Omental fat pad (tissue), 4 donors: ENCODE results near the gene KCTD17. TPM values are rescaled to one million over a fixed set of nuclear protein-coding genes. Genes with fewer than 3 reads are reported as not detected.

Experiments
- ATAC-seq: fragments of 150-250 bp; one replicate; pipeline ENCODE4 v1.9.1; 2016; ENCODE audit warnings: mild to moderate bottlenecking, moderate library complexity; ENCODE audit not compliant: low FRiP score
- DNase-seq: peaks from one replicate; pipeline ENCODE4 v3.0.0-alpha.2; 2019; ENCODE audit warnings: low spot score
- total RNA-seq, 4 donors: library from RNA; depleted of rRNA; stranded (reverse); fragments of >200 nt; gene quantifications; one replicate each; pipeline ENCODE4 v1.1.0, GENCODE V29; 2016
- TF ChIP-seq, protein P1 (sequence below), 3 donors: fragments of 450-650 bp; IDR thresholded peaks; one replicate each; pipeline ENCODE4 v1.5.1; 2016 to 2017; ENCODE audit warnings: antibody characterized with exemption in 3 of 3, mild to moderate bottlenecking in 3 of 3, moderate library complexity in 2 of 3

The KCTD17 gene
- total RNA-seq, 4 donors from 2014 or later: 6.2 to 17.3 (median 8.3) TPM

DNA sequence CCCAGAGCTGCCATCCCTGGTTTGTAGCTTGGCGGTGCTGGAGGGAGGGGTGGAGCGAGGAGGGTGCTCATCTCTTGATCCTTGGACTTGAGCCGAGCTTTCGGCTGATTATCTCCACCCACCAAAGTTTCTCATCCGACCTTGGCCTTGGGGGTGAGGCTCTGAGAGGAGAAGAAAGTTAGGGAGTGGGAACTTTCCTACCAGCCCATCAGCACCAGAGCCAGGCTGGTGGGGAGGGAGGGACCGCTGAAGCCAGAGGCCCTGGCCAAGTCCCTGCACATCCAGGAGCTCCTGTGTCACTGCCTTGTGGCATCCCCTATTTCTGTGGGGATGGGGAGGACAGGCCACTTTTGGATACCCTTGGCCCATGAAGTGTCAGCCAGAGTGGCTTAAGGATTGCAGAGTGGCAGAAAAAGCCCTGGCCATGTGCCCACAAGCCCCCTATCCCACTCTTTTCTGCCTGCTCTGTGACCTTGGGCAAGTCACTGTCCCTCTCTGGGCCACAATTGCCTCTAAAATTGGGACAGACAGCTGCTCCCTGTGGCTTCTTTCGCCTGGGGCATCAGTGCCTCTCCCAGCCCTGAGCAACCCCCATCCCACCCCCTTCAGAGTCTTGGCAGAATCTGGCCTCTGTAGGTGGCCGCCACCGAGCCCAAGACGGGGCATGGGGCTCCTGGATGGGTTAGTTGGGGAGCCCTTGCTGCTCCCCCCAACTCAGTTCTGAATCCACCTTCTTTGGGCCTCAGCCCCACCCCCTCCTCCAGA, 10.3 kb downstream of the KCTD17 start:
- ATAC-seq (no peak), DNase-seq (no peak)
- TF ChIP-seq, protein P1, sequence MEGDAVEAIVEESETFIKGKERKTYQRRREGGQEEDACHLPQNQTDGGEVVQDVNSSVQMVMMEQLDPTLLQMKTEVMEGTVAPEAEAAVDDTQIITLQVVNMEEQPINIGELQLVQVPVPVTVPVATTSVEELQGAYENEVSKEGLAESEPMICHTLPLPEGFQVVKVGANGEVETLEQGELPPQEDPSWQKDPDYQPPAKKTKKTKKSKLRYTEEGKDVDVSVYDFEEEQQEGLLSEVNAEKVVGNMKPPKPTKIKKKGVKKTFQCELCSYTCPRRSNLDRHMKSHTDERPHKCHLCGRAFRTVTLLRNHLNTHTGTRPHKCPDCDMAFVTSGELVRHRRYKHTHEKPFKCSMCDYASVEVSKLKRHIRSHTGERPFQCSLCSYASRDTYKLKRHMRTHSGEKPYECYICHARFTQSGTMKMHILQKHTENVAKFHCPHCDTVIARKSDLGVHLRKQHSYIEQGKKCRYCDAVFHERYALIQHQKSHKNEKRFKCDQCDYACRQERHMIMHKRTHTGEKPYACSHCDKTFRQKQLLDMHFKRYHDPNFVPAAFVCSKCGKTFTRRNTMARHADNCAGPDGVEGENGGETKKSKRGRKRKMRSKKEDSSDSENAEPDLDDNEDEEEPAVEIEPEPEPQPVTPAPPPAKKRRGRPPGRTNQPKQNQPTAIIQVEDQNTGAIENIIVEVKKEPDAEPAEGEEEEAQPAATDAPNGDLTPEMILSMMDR (IDR thresholded peaks at IDR 0.05): no peak

DNA sequence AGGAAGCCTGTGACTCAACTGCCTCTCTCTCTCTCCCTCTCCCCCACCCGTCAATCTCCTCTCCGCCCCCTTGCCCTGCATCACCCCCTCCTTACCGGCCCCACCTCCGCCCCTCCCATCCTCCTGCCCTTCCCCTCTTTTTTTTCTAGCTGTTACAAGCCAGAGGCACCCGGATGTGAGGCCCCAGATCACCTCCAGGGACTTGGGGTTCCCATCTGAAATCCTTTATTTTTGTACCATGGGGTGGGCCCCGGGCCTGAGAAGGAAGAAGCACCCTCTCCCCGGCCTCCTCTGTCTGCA, 10.8 kb downstream of the KCTD17 start:
- ATAC-seq (no peak), DNase-seq (no peak)
- TF ChIP-seq, protein P1 (IDR thresholded peaks at IDR 0.05): no peak

DNA sequence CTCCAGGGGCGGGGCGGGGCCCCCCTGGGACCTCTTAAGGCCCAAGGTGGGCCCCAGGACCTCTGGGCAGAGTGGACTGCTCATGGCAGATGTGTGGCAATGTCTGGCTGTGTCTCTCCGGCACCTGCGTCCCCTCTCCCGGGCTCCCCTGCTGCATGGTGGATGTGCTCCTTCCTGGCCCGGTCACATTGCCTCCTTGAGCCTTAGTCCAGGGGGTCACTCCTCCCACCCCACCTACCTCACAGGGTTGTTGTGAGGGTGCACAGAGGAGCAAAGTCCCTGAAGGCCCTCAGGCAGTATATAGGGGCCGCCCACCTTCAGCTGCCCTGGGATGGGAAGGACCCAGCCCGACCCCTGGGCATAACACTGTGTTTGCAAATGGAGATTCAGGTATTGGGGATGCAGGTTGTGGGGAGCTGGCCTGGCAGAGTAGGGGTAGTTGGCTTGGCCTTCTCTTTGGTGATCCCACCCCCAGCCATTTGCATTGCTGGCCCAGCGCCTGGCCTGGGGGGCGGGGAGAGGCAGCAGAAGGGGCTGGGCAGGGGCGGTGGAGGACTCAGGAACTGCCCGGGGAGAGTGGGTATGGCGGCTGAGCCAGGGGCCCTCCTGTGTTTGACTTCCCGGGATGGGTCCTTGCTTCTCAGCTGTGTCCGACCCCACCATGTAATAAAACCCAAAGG, 11.3 kb downstream of the KCTD17 start:
- TF ChIP-seq, protein P1 (IDR thresholded peaks at IDR 0.05): no peak
- ATAC-seq: no peak
- DNase-seq: no peak

DNA sequence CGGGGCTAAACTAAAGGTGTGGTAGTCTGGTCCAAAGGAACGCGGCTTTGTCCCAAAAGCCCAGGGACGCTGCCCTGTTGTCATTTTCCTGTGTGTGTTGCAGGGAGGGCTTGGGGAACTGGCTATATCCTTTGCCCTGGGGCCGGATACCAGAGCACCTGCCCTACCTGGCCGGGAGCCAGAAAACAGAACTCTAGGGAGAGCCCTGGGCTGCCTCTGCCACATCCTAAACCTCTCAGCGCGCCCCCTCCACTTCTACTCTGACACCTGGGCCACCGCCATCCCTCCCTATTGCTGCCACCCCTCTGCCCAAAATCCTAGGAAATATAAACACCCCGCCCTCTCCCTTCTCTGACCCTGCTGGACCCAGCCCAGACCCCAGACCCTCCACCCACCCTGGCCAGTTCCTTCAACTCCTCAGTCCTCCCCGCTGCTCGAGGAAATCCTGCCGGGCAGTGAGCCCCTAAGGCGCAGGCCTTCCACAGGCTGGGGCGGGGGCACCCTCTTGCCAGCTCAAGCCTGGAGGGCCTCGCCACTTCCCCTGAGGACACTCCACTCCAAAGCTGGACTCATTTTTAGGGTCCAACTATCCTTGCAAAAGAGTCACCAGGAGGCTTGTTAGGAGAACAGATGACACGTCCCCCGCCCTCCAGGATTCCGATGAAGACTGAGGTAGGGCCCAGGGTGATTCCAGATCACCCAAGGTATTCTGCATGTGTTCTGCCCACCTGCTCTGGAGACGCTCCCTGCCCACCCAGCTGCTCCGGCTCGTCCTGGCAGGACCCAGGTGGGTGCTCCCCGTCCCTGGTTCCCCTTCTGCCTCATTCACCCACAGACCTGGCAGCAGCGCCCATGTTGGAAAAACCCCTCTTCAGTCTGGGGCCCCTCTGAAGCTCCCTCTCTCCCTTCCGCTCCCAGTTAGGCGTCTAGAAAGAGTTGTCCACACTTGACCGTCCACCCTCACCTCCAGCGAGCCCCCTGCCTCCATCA, 12.2 kb downstream of the KCTD17 start:
- TF ChIP-seq, protein P1 (IDR thresholded peaks at IDR 0.05): no peak
- ATAC-seq (no peak), DNase-seq (no peak)

DNA sequence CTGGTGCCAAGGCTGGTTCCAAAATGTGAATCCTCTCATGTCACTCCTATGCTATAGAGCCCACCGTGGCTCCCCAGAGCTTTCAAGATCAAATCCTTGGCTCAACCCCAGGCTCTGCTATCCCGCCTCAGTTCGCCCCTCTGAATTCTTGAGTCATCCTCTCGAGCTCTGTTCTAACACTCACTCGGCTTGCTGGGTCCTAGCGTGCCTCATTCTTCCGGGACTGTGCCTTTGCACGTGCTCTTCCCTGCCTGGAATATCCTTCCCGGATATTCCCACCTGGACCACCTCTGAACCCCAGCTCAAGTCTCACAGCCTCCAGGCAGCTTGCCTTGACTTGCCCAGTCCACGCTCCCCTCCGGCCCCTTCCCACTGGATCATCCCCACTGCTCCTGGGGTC, 13.0 kb downstream of the KCTD17 start:
- DNase-seq (no peak), ATAC-seq (no peak)
- TF ChIP-seq, protein P1 (IDR thresholded peaks at IDR 0.05): no peak

DNA sequence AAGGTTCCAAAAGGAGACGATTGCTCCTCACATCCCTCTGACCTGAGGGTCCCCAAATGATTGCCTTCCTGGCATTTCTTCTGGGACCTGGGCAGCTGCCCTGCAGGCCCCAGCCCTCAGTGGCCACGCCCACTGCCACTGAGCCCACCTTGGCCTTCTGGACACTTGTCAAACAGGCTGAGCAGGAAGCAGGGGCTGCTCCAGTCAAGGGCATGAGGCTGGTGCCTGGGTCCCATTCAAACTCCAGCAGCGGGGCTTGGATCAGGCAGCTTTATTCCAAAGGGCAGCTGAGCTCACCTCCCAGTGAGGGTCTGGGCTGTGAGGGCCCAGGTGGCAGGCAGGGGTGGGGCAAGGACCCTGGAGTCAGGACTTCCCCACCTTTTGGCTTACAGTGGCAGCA, 13.6 kb downstream of the KCTD17 start:
- TF ChIP-seq, protein P1 (IDR thresholded peaks at IDR 0.05): no peak
- no peak for ATAC-seq

More for the DNA sequence above, 13.6 kb downstream of the KCTD17 start:
- DNase-seq: no peak
